Activated T-cell treated with anti-CD3 and anti-CD28 coated beads, Interleukin-2, amount 50 U/mL, for 72 hours (primary cell): ENCODE results near the gene TMEM86B. TPM values are rescaled to one million over a fixed set of nuclear protein-coding genes. Genes with fewer than 3 reads are reported as not detected.

Experiments
- ATAC-seq, 2 donors: fragments of 150-1000 bp; cut with Tn5 transposase; replicated peaks in 1 of 2; 2 replicates each; pipeline ENCODE4 v1.10.0; 2021; ENCODE audit warnings: moderate library complexity in 2 of 2, mild to moderate bottlenecking in 1 of 2
- DNase-seq, 2 donors: peaks; one replicate each; pipeline ENCODE4 v3.0.0; 2021 to 2022; ENCODE audit warnings: mixed read lengths in 1 of 2
- H3K27ac Mint-ChIP-seq: one replicate; pipeline ENCODE4 v1.8.0; 2022; ENCODE audit warnings: mild to moderate bottlenecking, moderate library complexity, mixed read lengths
- H3K27me3 Mint-ChIP-seq: one replicate; pipeline ENCODE4 v1.8.0; 2022; ENCODE audit warnings: low read depth, mixed read lengths
- H3K36me3 Mint-ChIP-seq, 2 donors: one replicate each; pipeline ENCODE4 v1.8.0; 2022; ENCODE audit warnings: mixed read lengths in 2 of 2, mild to moderate bottlenecking in 1 of 2; ENCODE audit not compliant: insufficient read depth in 2 of 2
- H3K4me1 Mint-ChIP-seq: one replicate; pipeline ENCODE4 v1.8.0; 2022; ENCODE audit warnings: low read depth, mixed read lengths
- H3K4me3 Mint-ChIP-seq, 2 donors: one replicate each; pipeline ENCODE4 v1.8.0; 2022; ENCODE audit warnings: mild to moderate bottlenecking in 2 of 2, mixed read lengths in 2 of 2, moderate library complexity in 2 of 2
- H3K9me3 Mint-ChIP-seq, 2 donors: one replicate each; pipeline ENCODE4 v1.8.0; 2022; ENCODE audit warnings: mixed read lengths in 2 of 2
- total RNA-seq, 2 donors: library from RNA; stranded (reverse); gene quantifications; one replicate each; pipeline ENCODE4 v1.2.3, GENCODE V29; 2022

Gene TMEM86B
- total RNA-seq, 2 donors from 2014 or later, result 8.5 to 12.8 TPM

DNA sequence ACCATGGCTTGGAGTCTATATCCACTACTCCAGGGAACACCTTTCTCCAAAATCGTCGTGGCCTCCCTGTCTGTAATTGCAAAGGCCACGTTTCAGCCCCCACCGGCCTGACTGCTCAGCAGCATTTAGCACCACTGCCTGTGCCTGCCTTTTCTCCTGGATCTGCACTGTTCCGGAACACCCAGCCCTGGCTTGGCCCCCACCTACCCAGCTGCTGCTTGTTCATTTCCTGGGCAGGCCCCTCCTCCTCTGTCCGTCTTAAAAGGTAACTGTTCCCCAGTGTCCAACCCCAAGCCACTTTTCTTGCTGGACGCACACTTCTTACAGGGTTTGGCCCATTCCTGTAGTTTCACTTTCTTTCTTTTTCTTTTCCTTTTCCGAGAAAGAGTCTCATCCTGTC is 39.9 kb downstream of the TMEM86B start:
- H3K27me3 Mint-ChIP-seq, result peaks cover 6% of the 10 kb centered on the region
- no peaks in the 10 kb centered on the region for H3K36me3 Mint-ChIP-seq
- peaks cover 12% of the 10 kb centered on the region for H3K4me1 Mint-ChIP-seq
- H3K4me3 Mint-ChIP-seq, result peak overlapping the region in 1 of 2 donors; percentile 42
- ATAC-seq (no peak), DNase-seq (no peak)
- H3K27ac Mint-ChIP-seq, result no peak overlapping the region
- no peaks in the 10 kb centered on the region for H3K9me3 Mint-ChIP-seq

DNA sequence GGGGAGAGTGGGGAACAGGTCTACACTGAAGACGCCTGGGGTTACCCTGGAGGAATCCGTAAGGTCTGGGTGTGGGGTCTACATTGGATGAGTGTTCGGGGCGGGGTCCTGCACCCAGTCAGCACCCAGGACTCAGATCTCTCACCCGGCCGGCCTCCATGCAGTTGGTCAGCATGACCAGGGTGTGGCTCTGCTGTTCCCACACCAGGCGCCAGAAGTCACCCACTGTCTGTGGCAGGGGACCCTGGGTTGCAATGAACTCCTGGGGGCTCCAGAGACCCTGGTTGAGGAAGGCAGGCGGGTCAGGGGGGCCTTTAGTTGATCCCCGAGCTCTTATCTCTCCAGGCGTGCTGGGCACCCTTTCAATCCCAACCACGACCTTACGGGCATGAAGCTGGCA is 42.5 kb downstream of the TMEM86B start:
- peaks cover 20% of the 10 kb centered on the region for H3K27me3 Mint-ChIP-seq
- DNase-seq (no peak), ATAC-seq (no peak)
- no peaks in the 10 kb centered on the region for H3K9me3 Mint-ChIP-seq
- peaks cover 12% of the 10 kb centered on the region for H3K4me1 Mint-ChIP-seq
- no peak overlapping the region for H3K4me3 Mint-ChIP-seq
- no peaks in the 10 kb centered on the region for H3K36me3 Mint-ChIP-seq
- no peak overlapping the region for H3K27ac Mint-ChIP-seq

DNA sequence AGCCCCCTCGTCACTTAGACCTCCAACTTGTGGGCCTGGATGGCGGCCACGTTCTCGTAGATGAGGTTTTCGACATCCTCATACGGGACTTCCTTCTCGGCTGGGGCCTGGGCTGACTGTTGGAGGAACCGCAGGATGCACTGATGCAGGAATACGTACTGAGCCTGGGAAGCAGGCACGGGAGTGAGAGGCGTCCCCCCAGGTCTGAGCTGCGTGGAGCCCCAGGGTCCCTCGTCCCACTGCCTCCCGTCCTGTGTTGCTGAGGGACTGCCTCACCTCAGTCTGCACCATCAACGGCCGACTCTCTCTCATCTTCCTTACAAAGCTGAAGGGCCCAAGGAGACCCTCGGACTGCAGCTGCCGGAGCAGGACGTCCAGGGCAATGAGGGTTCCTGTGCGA is 46.8 kb downstream of the TMEM86B start:
- H3K27ac Mint-ChIP-seq, result no peak overlapping the region

DNA sequence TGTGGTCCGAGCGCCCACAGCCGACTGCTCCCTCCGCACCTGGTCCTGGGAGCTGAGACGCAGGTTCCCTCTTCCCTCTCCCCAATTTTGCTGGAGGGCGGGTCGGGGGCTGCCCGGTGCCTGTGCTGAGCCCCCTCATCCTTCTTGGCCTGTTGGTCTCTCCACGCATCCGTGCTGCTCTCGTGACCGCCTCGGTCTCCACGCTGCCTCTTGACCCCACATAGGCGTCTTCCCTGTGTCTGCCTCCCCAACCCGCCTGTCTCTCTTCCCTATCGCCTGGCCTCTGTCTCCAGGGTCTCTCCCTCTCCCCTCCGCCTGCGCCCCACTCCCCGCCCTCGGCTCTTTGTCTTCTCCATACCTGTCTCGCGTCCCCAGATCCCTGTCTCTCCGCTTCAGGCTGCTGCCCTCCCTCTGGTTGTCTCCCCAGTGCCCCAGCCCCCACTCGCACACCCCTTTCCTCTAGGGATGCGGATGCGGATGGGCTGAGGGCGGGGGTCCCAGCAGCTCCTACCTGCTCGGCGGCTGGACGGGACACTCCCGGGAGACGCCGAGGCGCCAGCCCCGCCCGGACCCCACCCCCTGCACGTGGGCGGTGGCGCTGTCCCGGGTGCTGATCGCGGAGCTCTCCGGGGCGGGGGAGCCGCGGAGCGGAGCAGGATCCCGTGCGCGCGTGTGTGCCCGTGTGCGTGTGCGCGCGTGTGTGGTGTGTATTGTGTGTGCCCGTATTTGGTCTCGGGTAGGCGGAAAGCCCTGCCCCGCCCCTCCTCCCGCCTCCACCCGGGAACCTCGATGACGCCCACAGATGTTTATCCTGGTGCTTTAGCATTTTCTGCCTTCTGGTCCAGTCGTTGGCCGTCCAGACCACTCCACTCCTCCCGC is 48.7 kb downstream of the TMEM86B start, which contains the start of gene SYT5:
SYT5 (minus strand) TSS at position 684 of the 879 bp plus-strand sequence. CDS start 1,248 bp downstream, outside the sequence.
- Mint-ChIP-seq H3K27ac (no peak within 1 kb of the TSS), H3K9me3 (no peaks in the 10 kb centered on the region), H3K27me3 (peaks cover 68% of the 10 kb centered on the region), H3K36me3 (peaks cover 0 to 3% of the 10 kb centered on the region in 2 donors), H3K4me1 (peaks cover 19% of the 10 kb centered on the region), H3K4me3 (peak within 1 kb of the TSS; percentile 70 to 84)
- ATAC-seq (peak; percentile 55 to 62), DNase-seq (peak; percentile 72 to 80)

More for the DNA sequence above, 46.8 kb downstream of the TMEM86B start:
- DNase-seq (no peak), ATAC-seq (no peak)
- no peaks in the 10 kb centered on the region for H3K9me3 Mint-ChIP-seq
- H3K27me3 Mint-ChIP-seq, result peaks cover 49% of the 10 kb centered on the region
- H3K4me1 Mint-ChIP-seq, result peaks cover 19% of the 10 kb centered on the region
- no peaks in the 10 kb centered on the region for H3K36me3 Mint-ChIP-seq
- no peak overlapping the region for H3K4me3 Mint-ChIP-seq

DNA sequence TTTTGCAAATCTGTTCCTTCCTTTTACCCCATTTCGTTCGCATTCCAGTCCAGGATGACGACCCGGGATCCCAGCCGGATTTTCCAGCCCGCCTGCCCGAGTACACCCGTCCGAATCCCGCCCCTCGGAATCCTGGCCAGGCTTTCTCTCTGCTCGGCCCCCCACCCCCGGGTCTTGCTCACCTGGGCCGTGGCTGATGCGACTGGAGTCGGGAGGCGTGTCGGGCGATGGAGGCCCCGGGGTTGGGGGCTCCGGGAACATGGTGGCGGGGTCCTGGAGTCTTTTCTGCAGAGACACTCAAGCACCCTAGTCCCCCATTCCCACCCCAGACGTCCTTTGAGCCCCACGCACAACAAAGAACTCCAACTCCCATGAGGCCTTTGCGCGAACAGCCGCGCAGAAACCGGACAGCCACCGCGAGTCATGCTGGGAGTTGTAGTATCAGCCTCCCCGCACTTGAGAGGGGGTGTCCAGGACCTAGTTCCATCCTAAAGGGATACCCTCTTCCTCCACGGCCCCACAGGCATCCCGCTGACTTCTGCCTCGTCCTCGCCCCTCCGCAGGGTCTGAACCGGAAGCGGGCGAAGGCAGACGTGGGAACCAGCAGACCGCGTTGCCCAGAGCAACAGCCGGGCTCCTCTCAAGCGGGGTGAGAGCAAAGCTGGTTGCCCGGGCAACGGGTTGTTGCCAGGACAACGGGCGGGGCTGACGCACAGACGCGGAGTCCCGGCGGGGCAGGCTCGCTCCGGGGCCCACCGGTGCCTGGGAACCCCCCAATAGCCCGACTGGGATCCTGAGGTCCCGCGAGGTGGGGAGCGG is 49.6 kb downstream of the TMEM86B start:
- H3K36me3 Mint-ChIP-seq, result peaks cover 0 to 3% of the 10 kb centered on the region in 2 donors
- ATAC-seq (peak; percentile 87 to 88), DNase-seq (peak; percentile 89 to 93)
- no peak overlapping the region for H3K27ac Mint-ChIP-seq
- H3K27me3 Mint-ChIP-seq, result peaks cover 68% of the 10 kb centered on the region
- peaks cover 25% of the 10 kb centered on the region for H3K4me1 Mint-ChIP-seq
- H3K4me3 Mint-ChIP-seq, result peak overlapping the region; percentile 70 to 84
- no peaks in the 10 kb centered on the region for H3K9me3 Mint-ChIP-seq

Other genes starting within 250 kb of the TMEM86B start
- under 1 TPM; 0.24 to 0.39 TPM for gene GP6, start 190.5 kb downstream of the TMEM86B start, total RNA-seq
- 10 to 100 TPM; 11.5 to 13.8 TPM for gene RDH13, start 165.6 kb downstream of the TMEM86B start, total RNA-seq
- gene EPS8L1, start 152.9 kb downstream of the TMEM86B start, total RNA-seq, result 1 to 10 TPM; 3.8 to 5.3 TPM
- gene PPP1R12C, start 111.1 kb downstream of the TMEM86B start, total RNA-seq, result 10 to 100 TPM; 65.7 to 71.6 TPM
- gene TNNT1, start 79.6 kb downstream of the TMEM86B start, total RNA-seq, result 1 to 10 TPM in 1 of 2 donors, under 1 TPM in 1; 0.49 to 1.3 TPM
- under 1 TPM in 1 of 2 donors, not detected in 1; 0.91 TPM for gene TNNI3, start 71.0 kb downstream of the TMEM86B start, total RNA-seq
- under 1 TPM; 0.46 TPM for gene DNAAF3, start 62.1 kb downstream of the TMEM86B start, total RNA-seq
- gene SYT5, start 48.5 kb downstream of the TMEM86B start, total RNA-seq, result 1 to 10 TPM in 1 of 2 donors, under 1 TPM in 1; 0.44 to 1.9 TPM
- not detected for gene PTPRH, start 19.3 kb downstream of the TMEM86B start, total RNA-seq
- gene PPP6R1, start 30.3 kb upstream of the TMEM86B start, total RNA-seq, result 100 to 1,000 TPM; 177 to 202 TPM
- gene HSPBP1, start 51.3 kb upstream of the TMEM86B start, total RNA-seq, result 10 to 100 TPM; 23.9 to 31.1 TPM
- gene BRSK1, start 55.2 kb upstream of the TMEM86B start, total RNA-seq, result 10 to 100 TPM; 13.0 to 19.6 TPM
- not detected for gene TMEM150B, start 96.6 kb upstream of the TMEM86B start, total RNA-seq
- 10 to 100 TPM; 29.2 to 31.3 TPM for gene KMT5C, start 111.1 kb upstream of the TMEM86B start, total RNA-seq
- gene COX6B2, start 126.0 kb upstream of the TMEM86B start, total RNA-seq, result 1 to 10 TPM; 3.1 to 7.4 TPM
- under 1 TPM in 1 of 2 donors, not detected in 1; 0.07 TPM for gene GARIN5B, start 134.5 kb upstream of the TMEM86B start, total RNA-seq
- gene IL11, start 141.7 kb upstream of the TMEM86B start, total RNA-seq, result 1 to 10 TPM; 4.0 to 5.4 TPM
- not detected for gene TMEM190, start 148.1 kb upstream of the TMEM86B start, total RNA-seq
- gene TMEM238, start 155.5 kb upstream of the TMEM86B start, total RNA-seq, result 10 to 100 TPM in 1 of 2 donors, 1 to 10 TPM in 1; 7.5 to 11.7 TPM
- gene RPL28, start 157.2 kb upstream of the TMEM86B start, total RNA-seq, result 1,000 to 10,000 TPM; 3,217 to 3,413 TPM
- gene UBE2S, start 179.0 kb upstream of the TMEM86B start, total RNA-seq, result 100 to 1,000 TPM; 192 to 223 TPM
- under 1 TPM in 1 of 2 donors, not detected in 1; 0.17 TPM for gene SHISA7, start 214.5 kb upstream of the TMEM86B start, total RNA-seq
- gene ISOC2, start 232.9 kb upstream of the TMEM86B start, total RNA-seq, result 10 to 100 TPM; 19.5 to 20.3 TPM
- gene C19orf85, start 236.0 kb upstream of the TMEM86B start, total RNA-seq, result not detected
- gene ZNF628, start 247.9 kb upstream of the TMEM86B start, total RNA-seq, result 1 to 10 TPM; 7.9 to 9.0 TPM